HEK293T (cell line): ENCODE measurements around the gene UBE2U.

Experiments
- CTCF ChIA-PET: fragments of 350-600 bp; formaldehyde crosslinking; extraction: SDS; loops from one replicate; lab custom pipeline; 2021; ENCODE audit warnings: antibody characterized with exemption, inconsistent platforms; lab: Yijun Ruan, JAX
- POLR2A ChIA-PET: fragments of 350-600 bp; formaldehyde crosslinking; extraction: SDS; loops from one replicate; lab custom pipeline; 2020; ENCODE audit warnings: antibody characterized with exemption, inconsistent platforms; lab: Yijun Ruan, JAX
- DNase-seq: peaks from one replicate; pipeline ENCODE4 v3.0.0; 2012; ENCODE audit warnings: mixed read lengths; ENCODE audit errors: extremely low spot score
- ARNT ChIP-seq: fragments of 450-650 bp; IDR thresholded peaks from 2 replicates; pipeline ENCODE4 v1.6.1; 2017; ENCODE audit warnings: mild to moderate bottlenecking
- BHLHE40 ChIP-seq: fragments of 450-650 bp; IDR thresholded peaks from 2 replicates; pipeline ENCODE4 v1.6.1; 2016; ENCODE audit warnings: mild to moderate bottlenecking, moderate library complexity, borderline replicate concordance
- CTBP1 ChIP-seq: fragments of 450-650 bp; IDR thresholded peaks from 2 replicates; pipeline ENCODE4 v1.6.1; 2016; ENCODE audit warnings: borderline replicate concordance
- ELF4 ChIP-seq: fragments of 450-650 bp; IDR thresholded peaks from 2 replicates; pipeline ENCODE4 v1.6.1; 2017; ENCODE audit warnings: antibody characterized with exemption
- FOXA1 ChIP-seq: fragments of 450-650 bp; IDR thresholded peaks from 2 replicates; pipeline ENCODE4 v1.6.1; 2016; ENCODE audit warnings: mild to moderate bottlenecking
- FOXK2 ChIP-seq: fragments of 450-650 bp; IDR thresholded peaks from 2 replicates; pipeline ENCODE4 v1.6.1; 2016; ENCODE audit warnings: mild to moderate bottlenecking
- FOXM1 ChIP-seq: fragments of 450-650 bp; IDR thresholded peaks from 2 replicates; pipeline ENCODE4 v1.6.1; 2017; ENCODE audit warnings: mild to moderate bottlenecking, borderline replicate concordance
- HDGF ChIP-seq: fragments of 450-650 bp; IDR thresholded peaks from 2 replicates; pipeline ENCODE4 v1.6.1; 2017; ENCODE audit warnings: antibody characterized with exemption, borderline replicate concordance
- L3MBTL2 ChIP-seq: fragments of 450-650 bp; conservative IDR thresholded peaks from 2 replicates; pipeline ENCODE4 v1.6.1; 2016; ENCODE audit warnings: mild to moderate bottlenecking
- LEF1 ChIP-seq: fragments of 450-650 bp; IDR thresholded peaks from 2 replicates; pipeline ENCODE4 v1.6.1; 2017; ENCODE audit warnings: mild to moderate bottlenecking, borderline replicate concordance
- NFRKB ChIP-seq: fragments of 450-650 bp; IDR thresholded peaks from 2 replicates; pipeline ENCODE4 v1.6.1; 2016; ENCODE audit warnings: mild to moderate bottlenecking, moderate library complexity
- PKNOX1 ChIP-seq: fragments of 450-650 bp; IDR thresholded peaks from 2 replicates; pipeline ENCODE4 v1.6.1; 2016
- SP1 ChIP-seq: fragments of 450-650 bp; IDR thresholded peaks from 2 replicates; pipeline ENCODE4 v1.6.1; 2017
- SUZ12 ChIP-seq: fragments of 450-650 bp; IDR thresholded peaks from 2 replicates; pipeline ENCODE4 v1.6.1; 2016; ENCODE audit warnings: mild to moderate bottlenecking
- TARDBP ChIP-seq: fragments of 450-650 bp; IDR thresholded peaks from 2 replicates; pipeline ENCODE4 v1.6.1; 2016
- ZNF384 ChIP-seq: fragments of 450-650 bp; IDR thresholded peaks from 2 replicates; pipeline ENCODE4 v1.6.1; 2016

UBE2U gene

GRCh38 chr1:64186138-64186897 lies 17.1 kb upstream of the UBE2U start:
- POLR2A ChIA-PET: no interaction called here
- TF ChIP-seq BHLHE40 (no peak), HDGF (no peak)
- CTCF ChIA-PET: interaction anchor here (0.6 kb wide), 1 partner anchor 43 kb away, joined by 6 read pairs; no protein-coding TSS in a partner anchor
- DNase-seq: no peak

- ChIA-PET POLR2A (no interaction called here), CTCF (interaction anchor here (0.6 kb wide), 1 partner anchor 43 kb away, joined by 6 read pairs; no protein-coding TSS in a partner anchor)
- DNase-seq: no peak
- TF ChIP-seq CTBP1 (no peak), ARNT (no peak), L3MBTL2 (no peak), HDGF (no peak), PKNOX1 (no peak), SP1 (no peak)
Measured at GRCh38 chr1:64186898-64187280, 16.5 kb upstream of the UBE2U start.

- no peak for DNase-seq
- TF ChIP-seq CTBP1 (no peak), HDGF (no peak), BHLHE40 (no peak)
- ChIA-PET CTCF (no interaction called here), POLR2A (no interaction called here)
Measured at GRCh38 chr1:64187646-64188045, 15.8 kb upstream of the UBE2U start.

GRCh38 chr1:64192290-64192689 lies 11.1 kb upstream of the UBE2U start:
- TF ChIP-seq NFRKB (no peak), FOXK2 (no peak), TARDBP (no peak), ARNT (no peak), PKNOX1 (no peak), SP1 (no peak), FOXA1 (no peak), CTBP1 (no peak), ELF4 (no peak), HDGF (no peak), SUZ12 (no peak), L3MBTL2 (no peak), ZNF384 (no peak), LEF1 (no peak), BHLHE40 (no peak), FOXM1 (no peak)
- ChIA-PET POLR2A (no interaction called here), CTCF (no interaction called here)
- no peak for DNase-seq

- TF ChIP-seq CTBP1 (no peak), SP1 (no peak), PKNOX1 (no peak), ELF4 (no peak), BHLHE40 (no peak), SUZ12 (no peak), LEF1 (no peak), FOXM1 (no peak), ZNF384 (no peak), FOXA1 (no peak), NFRKB (no peak), FOXK2 (no peak), ARNT (no peak), TARDBP (no peak), HDGF (no peak), L3MBTL2 (no peak)
- DNase-seq: no peak
- POLR2A ChIA-PET: no interaction called here
- CTCF ChIA-PET: no interaction called here
Measured at GRCh38 chr1:64194168-64195080, 9.0 kb upstream of the UBE2U start.

GRCh38 chr1:64195081-64195395 lies 8.4 kb upstream of the UBE2U start:
- no peak for DNase-seq
- TF ChIP-seq FOXM1 (no peak), ZNF384 (no peak), SUZ12 (no peak), NFRKB (no peak), L3MBTL2 (no peak), SP1 (no peak), BHLHE40 (no peak), FOXK2 (no peak)
- ChIA-PET CTCF (no interaction called here), POLR2A (no interaction called here)
